ENCODE results near the gene GIPC1.

Gene GIPC1

GRCh38 chr19:14487370-14488125, 8.4 kb downstream of the GIPC1 start:
- no peak for DNase-seq

DNA sequence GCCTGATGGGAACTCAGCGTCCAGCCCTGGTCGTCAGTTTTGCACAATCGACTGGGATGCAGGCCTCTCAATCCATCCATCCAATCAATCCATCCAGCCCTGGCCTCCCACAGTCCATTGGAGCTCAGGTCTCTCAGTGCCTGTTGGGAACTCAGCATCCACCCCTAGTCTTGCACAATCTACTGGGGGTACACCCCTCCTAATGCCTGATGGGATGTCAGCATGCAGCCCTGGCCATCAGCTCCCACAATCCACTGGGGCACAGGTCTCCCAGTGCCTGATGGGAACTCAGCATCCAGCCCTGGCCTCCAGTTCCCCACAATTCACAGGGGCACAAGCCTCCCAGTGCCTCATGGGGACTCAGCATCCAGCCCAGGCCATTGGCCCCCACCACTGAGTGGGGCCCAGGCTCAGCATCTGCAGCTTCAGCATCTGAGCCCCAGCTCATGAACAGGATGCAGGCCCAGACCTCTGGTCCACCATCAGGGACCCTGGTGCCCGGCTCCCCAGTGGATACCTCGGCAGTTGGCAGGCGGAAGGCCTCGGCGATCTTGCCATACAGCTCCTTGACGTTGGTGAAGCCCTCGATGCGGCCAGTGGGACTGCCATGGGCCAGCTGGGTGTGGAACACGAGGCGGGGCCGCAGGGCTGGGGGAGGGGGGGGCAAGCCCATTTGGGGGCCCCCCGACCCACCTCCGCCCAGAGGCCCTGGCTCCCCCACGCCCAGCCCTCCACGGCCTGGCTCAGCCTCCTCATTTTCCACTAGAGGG, 13.6 kb downstream of the GIPC1 start:
- no peak for DNase-seq

- no peak for DNase-seq
These were observed 15.2 kb downstream of the GIPC1 start for GRCh38 chr19:14480700-14481079.

GRCh38 chr19:14479975-14480699, 15.8 kb downstream of the GIPC1 start:
- DNase-seq = no peak

- DNase-seq = no peak
These were observed 16.5 kb downstream of the GIPC1 start for GRCh38 chr19:14479309-14479974.

DNA sequence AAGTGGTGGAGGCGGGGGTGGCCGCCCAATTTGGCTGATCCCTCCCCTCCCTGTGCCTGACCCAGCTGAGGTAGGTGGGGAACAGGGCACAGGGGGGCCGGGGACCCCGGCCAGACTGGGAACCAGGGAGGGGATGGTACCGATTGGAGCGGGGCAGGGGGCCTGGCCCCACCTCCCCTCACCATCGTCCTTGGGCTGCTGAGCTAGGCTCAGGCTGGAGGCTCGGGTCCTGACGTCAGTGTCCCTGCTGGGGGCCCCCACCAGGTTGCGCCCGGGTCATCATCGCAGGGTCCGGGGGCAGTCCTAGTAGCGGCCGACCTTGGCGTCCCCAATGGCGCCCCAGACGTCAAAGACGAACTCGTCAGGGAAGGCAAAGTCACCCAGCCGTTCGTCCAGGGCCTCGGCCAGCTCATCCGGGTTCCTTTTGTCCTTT, 17.8 kb downstream of the GIPC1 start:
- no peak for DNase-seq

DNA sequence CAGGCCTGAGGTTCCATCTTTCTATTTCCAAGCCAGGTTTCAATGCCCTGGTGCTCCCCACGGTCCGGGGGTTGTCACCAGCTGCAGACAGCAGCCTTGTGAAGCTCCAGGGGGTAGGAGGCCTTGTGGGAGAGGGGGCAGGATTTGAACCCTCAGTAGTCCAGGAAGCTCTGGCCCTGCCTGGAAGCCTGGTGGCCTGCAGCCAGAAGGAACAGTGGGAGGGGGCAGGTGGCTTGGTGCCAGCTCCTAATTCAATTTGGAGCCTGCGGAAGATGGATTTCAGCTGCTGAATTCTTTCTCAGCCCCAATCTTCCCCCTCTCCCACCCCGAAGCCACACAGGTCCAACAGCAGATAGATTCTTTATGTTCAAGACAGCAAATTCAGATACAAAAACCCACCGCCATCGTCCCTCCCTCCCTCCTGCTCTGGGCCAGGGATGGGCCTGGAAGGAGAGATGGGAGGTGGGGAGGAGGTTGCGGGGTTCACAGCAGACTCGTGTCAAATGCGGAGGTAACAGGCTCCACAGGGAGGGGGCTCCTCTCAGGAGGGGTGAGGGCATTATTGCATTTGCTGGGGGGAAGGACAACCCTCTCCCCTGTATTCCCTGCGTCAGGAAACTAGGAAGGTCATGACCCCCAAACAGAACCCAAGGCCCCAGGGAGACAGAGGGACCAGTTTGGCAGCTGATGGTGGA, 18.4 kb downstream of the GIPC1 start:
- DNase-seq = no peak

DNA sequence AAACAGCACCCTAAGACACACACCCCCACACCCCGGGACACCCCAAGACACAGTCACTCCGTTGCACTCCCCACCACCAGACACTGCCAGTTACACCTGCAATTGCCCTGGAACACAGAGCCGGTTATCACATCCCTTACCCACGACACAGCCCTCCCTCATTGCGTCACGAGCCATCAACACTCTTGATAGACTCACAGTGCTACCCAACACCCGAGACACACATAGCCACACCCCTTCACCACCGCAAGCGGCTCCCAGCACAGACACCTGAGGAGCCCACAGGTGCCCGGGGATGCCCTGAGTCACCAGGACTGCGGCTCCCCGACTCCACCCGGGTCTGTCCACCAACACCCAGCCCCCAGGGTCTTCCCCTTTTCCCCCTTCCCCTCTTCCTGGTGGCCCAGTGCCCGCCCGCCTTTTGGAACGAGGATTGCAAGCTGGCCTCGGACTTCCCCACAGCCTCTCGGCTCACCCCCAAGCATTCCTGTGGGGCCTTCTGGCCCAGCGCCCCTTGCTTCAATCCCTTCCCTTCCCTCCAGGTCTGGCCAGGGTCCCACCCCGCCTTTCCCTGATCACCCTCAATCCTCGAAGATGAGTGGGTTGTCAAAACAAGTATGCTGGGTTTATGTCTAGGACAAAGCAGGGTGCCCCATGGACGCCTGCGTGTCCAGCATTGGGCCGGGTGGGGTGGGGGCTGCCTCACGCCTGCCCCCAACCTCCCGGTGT, 19.1 kb downstream of the GIPC1 start:
- DNase-seq = no peak

- DNase-seq = no peak
These were observed 19.6 kb downstream of the GIPC1 start for GRCh38 chr19:14476327-14476672.

- DNase-seq = no peak
These were observed 20.5 kb downstream of the GIPC1 start, which contains the start of gene PTGER1 for GRCh38 chr19:14475251-14476073. PTGER1 (minus strand) TSS chr19:14475354; CDS start chr19:14474320, 1,034 bp downstream.

DNA sequence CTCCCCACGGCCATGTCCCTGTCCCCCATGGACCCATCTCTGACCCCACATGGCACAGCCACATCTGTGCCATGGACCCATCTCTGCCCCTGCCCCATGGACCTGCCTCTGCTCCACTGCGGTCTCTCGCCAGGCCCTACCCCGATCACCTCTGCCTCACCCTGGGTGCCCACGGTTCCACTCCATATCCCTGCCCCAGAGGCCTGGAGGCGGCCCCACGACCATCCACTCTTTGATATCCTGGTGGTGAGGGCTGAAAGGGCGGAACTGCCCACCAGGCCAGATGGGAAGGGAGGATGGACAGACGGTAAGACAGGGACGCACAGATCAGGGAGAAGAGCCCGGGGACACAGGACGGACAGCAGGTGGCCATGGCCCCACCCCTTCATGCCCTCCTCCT, 21.1 kb downstream of the GIPC1 start:
- DNase-seq = no peak

- DNase-seq = no peak
These were observed 21.8 kb downstream of the GIPC1 start for GRCh38 chr19:14473978-14474578.

DNA sequence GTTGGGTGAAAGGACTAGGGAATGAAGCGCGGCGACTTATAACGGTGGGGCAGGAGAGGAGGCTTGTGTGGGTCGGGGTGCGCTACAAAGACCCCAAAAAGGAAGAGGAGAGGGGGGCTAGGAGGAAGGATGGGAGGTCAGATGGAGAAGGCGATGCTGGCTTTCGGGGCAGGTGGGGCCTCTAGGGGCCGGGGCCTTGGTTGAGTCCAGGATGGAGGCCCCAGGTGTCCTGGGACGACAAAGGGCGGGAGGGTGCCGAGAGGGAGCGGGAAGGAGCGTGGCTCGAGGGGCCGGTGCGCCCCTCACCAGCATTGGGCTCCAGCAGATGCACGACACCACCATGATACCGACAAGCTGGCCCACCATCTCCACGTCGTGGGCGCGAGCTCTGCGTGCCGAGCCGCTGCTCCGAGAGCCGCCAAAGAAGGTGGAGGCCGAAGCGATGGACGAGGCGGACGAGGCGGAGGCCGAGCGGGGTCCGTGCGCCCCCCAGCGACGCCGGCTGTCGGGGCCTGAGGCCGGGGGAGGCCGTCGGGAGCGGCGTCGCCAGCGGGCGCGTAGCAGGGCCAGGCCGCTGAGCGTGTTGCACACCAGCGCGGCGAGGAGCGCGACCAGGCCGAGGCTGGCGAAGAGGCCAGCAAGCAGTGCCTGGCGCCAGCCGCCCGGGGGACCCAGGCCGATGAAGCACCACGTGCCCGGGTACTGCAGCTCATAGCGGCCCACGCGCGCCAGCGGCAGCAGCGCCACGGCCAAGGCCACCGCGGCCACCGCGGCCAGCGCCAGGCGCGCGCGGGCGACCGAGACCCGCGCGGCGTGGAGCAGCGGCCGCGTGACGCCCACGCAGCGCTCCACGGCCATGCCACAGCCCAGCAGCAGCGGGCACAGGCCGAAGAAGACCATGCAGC, 22.6 kb downstream of the GIPC1 start:
- DNase-seq = no peak

DNA sequence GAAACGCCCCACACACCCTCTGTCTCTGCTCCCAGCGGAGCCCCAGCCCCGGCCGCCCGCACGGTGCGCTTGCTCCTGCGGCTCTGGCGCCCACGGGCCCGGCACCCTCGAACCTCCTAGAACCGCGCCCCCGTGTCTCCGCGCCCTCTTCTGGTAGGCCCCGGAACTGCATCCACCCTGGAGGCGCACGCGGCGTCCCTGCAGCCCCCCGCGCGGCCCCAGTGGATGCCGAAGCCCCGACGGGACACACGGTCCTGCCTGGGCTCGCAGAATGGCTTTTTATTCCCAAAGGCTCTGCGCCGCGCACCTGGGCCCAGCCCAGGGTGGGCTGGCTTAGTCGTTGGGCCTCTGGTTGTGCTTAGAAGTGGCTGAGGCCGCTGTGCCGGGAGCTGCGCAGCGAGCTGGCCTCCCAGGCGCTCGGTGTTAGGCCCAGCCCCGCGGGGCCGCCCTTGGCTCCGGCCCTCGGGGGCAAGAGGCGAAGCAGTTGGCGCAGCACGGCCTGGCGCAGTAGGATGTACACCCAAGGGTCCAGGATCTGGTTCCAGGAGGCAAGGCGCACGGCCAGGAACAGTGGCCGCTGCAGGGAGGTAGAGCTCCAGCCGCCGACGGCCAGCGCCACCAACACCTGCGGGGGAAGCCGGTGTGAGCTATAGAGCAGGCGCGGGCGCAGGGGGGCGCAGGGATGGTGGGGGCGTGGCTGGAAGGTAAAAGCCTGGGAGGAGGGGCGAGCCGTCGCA, 23.6 kb downstream of the GIPC1 start:
- DNase-seq = no peak

DNA sequence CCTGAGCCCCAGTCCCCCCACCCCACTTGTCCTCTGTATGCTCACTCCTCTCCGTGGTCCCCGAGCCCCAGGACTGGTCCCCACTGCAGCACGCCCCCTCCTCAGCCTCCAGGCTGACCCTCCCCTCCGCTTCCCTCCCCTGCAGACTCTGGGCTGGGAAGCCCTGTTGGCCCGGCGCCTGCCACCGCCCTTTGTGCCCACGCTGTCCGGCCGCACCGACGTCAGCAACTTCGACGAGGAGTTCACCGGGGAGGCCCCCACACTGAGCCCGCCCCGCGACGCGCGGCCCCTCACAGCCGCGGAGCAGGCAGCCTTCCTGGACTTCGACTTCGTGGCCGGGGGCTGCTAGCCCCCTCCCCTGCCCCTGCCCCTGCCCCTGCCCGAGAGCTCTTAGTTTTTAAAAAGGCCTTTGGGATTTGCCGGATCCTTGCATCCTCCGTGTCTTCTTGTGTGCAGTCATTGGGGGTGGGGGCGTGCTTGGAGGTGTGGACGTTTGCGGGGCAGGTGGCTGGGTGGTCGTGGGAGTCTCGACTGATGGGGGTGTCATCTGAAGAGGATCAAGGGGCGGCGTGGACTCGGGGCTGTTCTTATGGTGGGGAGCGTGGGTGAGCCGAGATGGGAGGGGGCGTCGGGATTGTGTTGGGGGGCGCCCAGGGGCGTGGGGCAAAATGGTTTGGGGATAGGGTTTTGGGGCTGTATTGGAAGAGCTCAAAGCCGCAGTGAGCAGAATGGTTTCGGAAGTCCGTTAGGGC, 24.3 kb downstream of the GIPC1 start:
- no peak for DNase-seq

- no peak for DNase-seq
These were observed 25.7 kb downstream of the GIPC1 start for GRCh38 chr19:14470031-14470876.

GRCh38 chr19:14467816-14468215, 28.1 kb downstream of the GIPC1 start:
- DNase-seq = no peak
